HG02571 (cell line): Measurements from ENCODE around the gene KAZN.

Experiments
- ATAC-seq: cut with Tn5 transposase; IDR thresholded peaks from one replicate; pipeline ENCODE4 v1.9.1; 2021; ENCODE audit warnings: mild to moderate bottlenecking, moderate library complexity; ENCODE audit not compliant: unreplicated experiment

KAZN gene

DNA sequence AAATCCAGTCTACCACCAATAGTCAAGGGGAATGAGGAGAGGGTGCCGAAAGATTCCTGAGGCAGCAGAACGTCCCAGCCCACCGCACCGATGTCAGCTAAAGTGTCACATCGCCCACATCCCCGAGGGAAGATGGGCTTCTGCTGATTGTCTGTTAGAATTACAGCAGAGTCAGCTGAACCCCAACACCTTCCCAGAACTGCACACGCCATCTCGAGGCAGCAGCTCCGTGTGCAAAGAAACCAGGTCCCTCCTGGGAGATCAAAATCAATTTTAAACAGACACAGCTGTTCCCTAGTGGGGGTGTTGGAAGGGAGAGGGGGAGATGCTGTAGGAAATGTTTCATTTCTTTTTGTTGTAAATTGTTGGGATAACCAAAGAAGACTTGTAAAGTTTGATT is 12.8 kb upstream of the KAZN start:
- no peak for ATAC-seq

DNA sequence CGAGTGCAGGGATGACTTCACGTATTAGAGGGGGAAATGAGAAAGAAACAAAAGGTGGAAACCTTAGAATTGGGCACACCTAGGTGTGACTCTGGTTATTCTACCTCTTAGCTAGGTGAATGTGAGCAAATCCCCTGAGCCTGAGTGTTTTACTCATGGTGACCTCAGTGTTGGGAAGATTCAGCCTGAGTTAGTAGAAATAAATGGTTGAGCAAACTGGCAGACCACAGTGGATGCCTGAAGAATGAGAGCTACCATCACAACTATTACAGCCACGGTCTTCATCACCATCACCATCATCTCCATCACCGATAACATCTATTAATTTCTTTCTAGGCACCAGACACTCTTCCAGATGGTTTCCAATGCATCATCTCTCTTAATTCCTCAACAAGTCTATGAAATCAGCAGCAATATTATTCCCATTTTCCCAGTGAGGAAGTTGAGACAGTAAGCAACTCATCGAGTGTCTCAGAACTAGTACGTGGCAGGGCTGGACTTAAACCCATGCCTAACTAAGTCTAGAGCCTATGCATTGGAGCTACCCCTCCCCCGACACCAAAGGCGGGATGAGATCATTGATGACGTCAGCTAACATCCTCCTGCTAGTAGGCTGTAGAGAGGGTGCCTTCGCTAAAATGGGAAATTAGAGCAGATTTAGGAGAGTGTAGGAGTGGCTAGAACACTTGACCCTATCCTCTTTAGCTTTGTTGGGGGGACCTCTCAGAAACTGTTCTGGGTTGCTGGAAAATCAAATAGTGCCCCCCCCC is 7.9 kb upstream of the KAZN start:
- ATAC-seq = no peak

DNA sequence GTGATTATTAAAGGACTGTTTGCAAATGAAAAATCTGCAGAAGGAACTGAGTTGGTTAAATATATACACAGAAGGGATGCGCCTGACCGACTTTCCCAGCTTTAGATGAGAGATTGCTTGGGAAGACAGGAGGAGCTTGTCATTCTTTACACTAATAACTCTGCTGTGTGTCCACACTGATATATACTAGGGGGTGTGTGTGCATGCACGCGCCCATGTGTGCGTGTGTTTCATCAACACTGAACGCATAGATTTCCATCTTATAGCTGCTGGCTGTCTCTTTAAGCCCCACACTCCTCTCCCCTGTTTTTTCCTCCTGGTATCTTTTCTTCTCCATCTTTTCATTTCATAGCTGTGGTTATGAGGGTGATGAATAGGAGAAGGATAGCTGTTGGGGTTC is 6.9 kb upstream of the KAZN start:
- no peak for ATAC-seq

DNA sequence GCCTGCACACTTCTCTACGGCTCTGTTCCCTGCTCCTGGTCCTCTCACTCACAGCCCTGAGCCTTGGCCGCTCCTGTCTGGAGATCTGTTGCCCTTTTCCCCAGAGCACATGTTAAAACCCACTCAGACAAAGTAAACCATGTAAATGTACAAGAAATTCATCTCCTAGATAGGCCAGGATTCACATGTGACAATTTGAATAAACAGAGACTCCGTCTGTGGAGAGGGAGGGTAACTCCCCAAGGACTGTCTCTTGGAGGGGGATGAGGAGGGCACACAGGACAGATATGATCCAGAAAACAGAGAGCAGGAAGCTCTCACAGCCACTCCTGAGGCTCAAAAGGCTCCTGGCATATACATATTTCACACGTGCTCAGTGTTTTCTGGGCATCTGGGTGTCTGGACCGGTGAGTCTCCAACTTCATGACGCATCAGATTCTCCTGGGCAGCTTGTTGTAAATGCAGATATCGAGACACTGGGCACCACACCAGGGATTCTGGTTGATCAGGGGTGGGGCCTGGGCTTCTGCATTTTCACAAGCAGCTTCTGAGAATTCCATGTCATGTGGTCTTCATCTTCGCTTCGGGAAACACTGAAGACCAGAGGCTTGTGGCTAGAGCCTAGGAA is 6.4 kb upstream of the KAZN start:
- no peak for ATAC-seq

DNA sequence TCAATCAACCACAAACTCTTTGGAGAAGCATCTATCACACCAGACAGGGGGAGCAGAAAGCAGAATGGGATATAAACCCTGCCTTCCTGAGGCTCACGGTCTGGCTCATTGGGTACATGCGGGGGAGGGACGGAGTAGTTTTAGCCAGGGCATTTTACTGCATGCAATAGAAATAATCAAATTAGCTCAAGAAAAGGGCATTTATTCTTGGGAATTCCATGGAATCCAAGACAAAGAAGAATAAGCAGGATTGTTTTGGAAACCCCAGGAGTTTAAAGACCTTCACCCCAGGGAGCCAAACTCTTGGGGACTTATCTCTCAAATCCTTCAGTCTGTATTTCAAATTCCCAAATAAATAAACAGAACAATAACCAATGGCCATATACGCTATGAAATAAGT is 5.2 kb upstream of the KAZN start:
- ATAC-seq = no peak

DNA sequence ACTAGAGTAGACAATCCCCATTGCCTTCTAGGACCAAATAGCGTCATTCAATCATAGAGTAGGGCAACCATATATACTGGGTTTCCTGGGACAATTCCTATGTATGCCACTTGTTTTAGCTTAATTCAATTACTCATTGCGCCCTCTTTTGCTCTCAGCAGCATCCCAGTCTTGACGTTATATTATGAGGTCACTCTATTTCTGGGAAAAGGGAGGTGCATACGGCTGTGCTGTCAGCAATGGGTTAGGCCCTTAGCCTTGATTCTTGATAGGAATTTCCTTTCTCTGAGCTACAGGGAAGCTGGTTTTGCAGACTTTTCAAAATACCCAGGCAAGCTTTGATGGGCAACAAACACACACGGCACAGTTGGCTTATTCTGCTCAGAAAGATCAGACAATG is 4.4 kb upstream of the KAZN start:
- no peak for ATAC-seq

DNA sequence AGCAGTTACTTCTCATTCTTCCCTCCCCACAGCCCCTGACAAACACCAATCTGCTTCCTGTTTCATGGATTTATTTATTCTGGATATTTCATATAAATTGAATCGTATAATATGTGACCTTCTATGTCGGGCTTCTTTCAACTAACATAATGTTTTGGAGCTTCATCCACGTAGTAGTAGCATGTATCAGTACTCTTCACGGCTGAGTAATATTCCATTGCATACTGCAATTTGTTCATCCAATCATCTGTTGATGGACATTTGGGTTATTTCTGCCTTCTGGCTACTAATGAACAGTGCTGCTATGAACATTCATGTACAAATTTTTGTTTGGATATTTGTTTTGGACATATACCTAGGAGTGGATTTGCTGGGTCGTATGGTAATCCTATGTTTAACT is 1.9 kb upstream of the KAZN start:
- ATAC-seq = no peak

DNA sequence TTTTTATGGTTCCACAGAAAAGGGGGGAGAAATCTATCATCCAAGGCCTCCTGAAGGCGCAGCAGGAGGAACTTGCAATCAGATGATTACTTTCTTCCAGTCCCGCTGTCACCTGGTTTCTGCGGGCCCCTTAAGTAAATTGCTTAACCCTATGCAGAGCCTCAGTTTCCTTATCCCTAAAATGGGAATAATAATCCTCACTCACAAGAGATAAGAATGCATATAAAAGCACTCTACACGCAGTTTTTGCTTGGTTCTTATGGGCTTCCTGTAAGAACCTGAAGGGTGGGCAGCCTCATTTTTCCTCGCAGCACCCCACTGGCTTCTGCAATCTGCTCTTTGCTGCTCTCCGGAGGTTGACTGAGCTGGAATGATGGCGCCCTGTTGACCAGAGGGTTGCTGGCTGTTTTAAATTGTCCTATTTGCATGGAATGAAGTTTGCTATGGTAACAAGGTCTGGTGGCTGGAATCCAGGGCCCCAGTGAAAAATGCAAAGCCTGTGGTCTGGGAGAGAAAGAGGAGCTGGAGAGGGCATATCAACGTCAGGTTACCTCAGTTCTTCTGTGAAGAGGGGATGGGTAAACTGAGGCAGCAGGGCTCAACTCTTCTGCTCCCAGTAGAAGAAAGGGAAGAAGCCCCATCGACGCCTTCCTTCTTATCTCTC is 1.0 kb upstream of the KAZN start:
- ATAC-seq = no peak

DNA sequence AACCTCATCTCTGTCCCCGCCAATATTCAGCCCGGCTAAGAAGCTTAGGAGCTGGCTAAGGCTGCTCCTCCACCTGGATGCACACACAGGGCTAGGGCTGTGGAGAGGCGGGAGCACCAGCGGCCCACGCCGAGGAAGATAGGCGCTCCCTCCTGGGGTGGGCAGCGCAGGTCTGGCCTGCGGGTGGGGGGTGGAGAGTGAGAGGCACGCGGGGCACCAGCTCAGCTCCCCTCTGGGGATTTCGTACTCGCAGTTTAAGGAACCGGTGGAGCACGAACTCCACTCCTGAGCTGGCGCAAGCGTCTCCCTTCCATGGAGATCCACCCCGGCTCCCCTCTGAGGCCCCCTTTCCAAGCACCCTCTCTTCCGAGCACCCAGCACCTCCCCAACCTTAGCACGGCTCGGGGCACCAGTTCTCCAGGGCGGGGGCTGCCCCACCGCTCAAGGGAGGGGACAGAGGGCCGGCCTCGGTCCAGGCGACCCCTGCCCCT is 433 bp upstream of the KAZN start:
- no peak for ATAC-seq

DNA sequence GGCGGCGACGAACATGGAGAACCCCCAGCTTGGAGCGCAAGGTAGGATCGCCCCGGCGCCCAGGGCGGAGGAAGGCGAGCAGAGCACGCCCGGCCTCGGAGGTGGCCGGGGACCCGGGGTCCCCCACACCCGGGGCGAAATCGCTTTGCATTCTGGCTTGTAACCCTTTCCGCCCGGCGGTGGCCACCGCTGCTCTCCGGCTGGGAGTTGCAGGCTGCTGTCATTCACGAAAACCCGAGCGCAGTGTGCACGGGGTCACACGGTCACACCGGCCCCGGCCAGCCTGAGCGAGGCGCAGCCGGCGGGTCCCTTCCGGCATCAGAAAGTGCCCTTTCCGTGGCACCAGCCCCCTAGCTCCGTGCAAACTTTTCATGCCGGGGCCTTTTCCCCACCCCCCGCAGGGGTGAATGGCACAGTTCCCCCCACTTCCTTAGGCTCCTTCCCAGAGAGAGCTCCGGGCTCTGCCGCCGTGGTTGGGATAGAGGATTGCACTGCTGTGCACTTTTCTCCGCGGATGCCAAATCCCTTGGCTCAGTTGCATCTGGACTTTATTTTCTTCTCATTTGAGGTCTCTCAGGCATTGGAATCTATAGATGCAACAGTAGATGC is 802 bp downstream of the KAZN start:
- no peak for ATAC-seq

DNA sequence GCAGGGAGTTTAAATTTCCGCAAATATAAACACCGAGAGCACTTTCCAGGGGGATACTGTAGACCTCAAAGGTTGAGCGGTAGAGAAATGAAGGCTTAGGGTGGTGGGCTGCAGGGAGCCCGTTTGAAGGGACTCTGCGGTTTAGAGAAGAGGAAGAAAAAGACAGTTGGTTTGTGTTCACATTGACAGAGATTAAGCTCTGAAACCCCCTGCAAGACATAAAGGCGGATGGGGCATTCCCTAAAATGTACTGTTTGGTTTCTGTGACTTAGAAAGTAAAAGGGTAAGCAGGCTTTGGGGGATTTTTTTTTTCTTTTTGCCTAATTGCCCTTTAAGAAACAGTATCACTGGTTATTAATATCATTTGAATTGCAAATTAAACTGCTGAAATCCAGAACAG is 1.3 kb downstream of the KAZN start:
- ATAC-seq = no peak

DNA sequence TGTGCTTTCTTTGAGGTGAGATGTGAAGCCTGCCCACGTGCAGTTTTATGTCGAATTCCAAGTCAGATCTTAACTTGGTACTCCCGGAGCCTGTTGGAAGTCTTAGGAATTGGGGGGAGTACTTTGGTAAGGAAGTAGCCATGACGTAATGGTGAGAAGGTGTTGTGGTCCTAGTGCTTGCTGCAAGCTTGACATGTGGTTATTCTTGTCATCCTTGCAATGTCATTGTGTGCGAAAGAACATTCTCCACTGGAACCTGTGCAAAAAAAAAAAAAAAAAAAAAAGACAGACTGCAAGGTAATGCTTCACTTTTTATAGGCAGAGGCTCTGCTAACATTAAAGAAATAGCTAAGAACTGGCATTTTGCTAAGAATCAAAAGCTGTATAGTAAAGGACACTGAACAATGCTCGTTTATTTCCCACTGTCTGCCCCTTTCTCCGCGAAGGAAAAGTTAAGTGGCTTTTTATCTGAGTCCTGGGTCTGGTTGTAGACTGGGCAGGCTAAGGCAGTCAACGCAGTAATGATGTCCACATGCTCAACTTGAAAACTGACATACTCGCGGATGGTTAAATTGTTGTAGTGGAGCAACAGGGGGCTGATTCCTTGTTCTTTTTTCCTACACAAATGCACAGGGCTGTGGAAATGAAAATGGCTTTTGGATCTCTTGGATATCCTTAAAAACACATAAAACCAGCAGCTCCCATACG is 2.1 kb downstream of the KAZN start:
- no peak for ATAC-seq

DNA sequence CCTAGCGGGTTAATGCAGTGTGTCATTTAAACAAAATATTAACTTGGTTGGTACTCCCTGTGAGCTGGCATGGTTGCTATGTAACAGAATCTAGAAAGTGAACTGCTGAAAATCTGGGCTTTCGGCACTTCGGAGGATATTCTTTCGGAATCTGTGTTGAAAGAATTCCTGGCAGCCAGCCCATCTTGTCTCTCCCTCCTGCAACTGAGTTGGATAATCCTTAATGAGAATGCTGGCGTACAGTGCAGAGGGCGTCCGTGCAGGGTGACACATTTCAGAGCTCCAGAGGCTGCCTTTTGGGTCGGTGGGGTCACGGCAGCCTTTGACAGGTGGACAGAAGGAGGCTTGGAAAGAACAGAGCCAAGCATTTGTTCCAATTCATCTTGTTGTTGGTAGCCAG is 3.7 kb downstream of the KAZN start:
- ATAC-seq = no peak

DNA sequence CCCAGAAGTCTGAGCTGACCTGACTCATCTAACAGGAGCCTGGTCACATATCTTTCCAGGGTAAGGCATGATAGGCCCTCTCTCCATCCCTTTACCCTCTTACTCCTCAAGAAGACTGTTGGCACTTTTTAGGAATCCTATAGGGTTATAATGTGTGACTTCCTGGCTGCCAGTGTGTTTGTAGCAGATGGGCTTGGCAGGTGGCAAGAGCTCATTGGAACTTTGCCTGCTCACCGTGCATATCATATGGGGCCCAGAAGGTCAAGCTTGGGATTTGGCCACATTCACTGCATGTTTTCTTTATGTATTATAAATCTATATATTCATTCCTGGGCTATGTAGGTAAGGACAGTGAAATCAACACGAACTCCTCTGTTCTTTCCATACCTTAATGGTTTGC is 5.2 kb downstream of the KAZN start:
- ATAC-seq = no peak

DNA sequence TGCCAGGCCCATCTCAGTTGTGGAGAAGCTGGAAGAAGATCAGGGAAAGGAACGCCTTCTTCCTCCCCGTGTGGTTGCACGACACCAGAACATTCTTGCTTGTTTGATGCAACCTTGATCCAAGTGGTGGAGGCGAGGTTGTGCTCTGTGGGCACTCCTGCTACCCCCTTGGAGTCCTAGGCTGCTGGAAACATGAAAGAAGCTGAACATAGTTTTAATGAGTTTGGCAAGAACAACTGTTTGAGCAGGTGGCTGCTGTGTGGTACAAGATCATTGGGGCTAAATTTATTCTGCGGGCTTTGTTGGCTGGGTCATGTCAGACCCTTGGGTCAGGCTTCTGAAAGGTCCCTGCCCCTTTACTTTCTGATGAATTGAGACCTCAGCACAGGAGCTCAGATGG is 5.9 kb downstream of the KAZN start:
- no peak for ATAC-seq

DNA sequence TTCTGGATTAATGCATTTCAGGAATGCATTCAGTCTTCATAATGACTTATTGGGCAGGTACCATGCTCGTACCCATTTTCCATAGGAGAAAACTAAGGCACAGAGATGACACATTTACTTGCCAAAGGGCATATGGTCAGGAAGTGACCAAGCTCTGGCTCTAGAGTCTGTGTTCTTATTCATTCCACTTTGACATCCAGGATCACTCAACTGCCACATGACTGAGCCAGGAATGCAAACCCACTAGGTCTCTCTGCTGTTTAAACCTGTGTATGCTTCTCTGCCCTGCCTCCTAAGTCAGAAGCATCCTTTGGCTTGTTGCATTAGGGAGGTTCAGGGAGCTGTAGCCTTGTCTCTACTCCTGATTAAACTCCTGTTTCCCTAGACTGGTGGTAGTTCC is 7.5 kb downstream of the KAZN start:
- no peak for ATAC-seq

DNA sequence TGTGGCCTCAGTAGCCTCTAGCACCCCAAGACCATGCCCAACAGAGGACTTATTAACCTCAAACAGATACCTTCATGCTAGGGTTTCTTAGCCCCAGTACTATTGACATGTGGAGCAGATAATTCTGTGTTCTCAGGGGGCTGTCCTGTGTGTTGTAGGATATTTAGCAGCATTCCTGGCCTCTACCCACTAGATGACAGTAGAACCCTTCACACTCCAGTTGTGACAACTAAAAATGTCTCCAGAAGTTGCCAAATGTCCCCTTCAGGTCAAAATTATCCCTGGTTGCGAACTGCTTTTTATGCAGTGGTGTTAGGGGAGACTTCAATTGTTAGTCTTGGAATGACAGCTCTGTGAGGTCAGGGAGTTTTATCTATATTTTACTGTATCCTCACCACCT is 8.1 kb downstream of the KAZN start:
- ATAC-seq = no peak

DNA sequence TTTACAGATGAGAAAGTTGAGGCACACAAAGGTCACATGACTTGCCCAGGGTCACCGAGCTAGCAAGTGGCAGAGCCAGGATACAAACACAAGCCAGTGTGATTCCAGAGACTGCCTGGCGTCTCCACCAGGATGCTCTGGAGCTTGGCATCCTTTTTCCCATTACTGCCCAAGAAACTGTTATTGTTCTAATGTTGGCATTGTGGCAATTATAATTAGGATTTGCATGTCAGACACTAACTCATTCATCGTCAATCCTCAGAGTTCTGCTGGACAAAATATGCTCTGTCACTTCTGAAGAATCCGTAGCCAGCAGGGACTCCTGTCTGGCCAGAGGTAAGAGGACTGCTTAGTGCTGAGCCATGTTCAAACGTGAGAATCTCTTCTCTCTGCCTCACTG is 8.8 kb downstream of the KAZN start:
- ATAC-seq = no peak

DNA sequence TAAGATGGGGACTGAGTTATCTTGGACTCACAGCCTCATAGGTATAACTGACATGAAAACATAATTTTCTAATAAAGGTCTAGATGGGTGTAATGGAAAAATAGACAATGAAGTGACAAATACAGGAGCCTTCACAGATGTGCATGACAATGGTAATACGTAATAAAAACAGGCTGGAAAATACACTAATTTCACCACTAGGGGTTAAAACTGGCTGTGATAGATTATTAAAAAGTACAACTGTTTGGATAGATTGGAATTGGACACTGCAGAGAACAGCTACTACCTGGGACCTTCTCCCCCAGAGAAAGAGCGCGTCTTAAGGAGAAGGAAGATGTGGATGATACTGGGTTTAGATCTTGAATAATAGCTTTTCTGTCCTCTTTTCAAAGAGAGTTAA is 9.8 kb downstream of the KAZN start:
- ATAC-seq = no peak

DNA sequence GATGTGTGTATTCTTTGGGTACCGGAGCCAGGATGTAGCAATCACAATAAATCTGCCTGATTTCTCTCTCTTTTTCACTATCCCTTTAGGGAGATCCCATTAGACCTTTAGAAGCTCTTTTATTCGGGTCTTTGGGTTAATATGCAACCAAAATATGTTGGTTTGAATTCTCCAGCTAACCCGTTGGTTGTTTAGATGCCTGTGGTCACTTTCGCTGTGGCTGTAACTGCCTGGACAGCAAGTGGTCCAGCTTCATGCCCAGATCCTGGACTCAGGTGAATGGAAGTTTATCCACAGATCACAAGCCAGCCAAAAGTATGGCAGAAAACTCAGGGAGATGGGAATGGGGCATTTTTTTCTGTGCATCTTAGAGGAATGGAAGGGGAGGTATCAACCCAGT is 12.3 kb downstream of the KAZN start:
- ATAC-seq = no peak

DNA sequence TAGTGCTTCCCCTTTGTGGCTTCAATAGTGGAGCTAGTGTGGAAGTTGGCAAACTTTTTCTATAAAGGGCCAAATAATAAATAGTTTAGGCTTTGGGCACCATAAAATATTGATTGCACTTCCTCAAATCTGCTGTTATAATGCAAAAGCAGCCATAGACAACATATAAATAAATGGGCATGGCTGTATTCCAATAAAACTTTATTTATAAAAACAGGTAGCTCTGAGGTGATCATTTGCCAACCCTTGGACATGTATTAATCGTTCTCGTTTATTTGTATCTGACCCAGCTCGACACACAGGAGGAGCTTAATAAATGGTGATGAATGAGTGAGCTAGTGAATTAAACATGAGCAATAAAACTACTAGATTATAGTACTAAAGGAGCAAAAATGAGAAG is 13.3 kb downstream of the KAZN start:
- no peak for ATAC-seq
